ENCODE measurements around the gene ZBTB16. TPM values are rescaled to one million over a fixed set of nuclear protein-coding genes. Genes with fewer than 3 reads are reported as not detected.

ZBTB16 gene
- total and polyA plus RNA-seq, 2 of the 4 experiments (the other 2 are of a cell fraction): not detected

DNA sequence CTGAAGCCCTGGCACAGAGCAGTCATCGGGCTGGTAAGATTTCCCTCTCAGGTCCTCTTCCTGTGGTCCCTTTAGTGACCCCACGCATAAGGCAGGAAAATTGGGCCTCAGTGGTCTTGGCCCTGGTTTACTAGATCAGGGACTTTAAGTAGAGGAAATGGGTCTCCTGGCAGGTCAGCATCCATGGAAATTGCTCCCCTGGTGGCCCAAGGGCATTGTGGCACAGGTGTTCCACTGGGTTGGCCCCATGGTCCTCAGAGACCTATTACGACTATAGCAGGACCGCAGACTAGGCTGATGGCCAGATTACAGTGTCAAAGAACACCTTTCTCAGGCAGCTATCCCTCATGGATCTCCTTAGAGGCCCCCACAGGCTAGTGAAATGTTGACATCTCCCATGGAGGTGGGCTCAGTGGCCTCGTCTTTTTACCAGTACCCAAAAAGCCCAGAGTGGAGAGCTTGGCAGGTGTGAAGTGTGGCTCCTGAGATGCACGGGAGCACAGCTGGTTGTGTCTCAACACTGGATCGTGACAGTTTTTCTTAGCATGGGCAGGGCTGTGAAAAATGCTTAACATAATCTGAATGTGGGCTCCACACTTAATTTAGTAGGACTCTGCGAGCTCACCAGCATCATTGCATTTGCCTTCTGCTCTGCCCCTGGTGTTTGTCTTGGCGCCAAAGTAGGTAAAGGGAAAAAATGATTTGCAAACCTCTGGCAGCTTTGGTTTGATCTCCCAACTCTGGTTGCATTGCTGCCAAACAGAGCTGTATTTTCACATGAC is 74.2 kb downstream of the ZBTB16 start:
- TF ChIP-seq MXI1 (IDR thresholded peaks at IDR 0.05; ENCODE audit: borderline replicate concordance, low read depth, low read length) (no peak), FOS (IDR thresholded peaks at IDR 0.05; ENCODE audit: low read depth, low read length) (no peak)
- Histone ChIP-seq H2AK9ac (replicated peaks; ENCODE audit: low read depth, low read length, poor library complexity) (no peak overlapping the region), H2BK15ac (ENCODE audit: low read depth, low read length) (no peak overlapping the region), H2AFZ (replicated peaks; ENCODE audit: low read length, poor library complexity) (no peak overlapping the region), H2AK5ac (ENCODE audit: low read depth, low read length) (no peak overlapping the region), H3K9me1 (ENCODE audit: insufficient read depth, low read length) (no peaks in the 10 kb centered on the region), H3K14ac (replicated peaks; ENCODE audit: low read depth, low read length) (no peak overlapping the region), H3K4me2 (ENCODE audit: low read depth, low read length) (no peak overlapping the region), H2BK120ac (ENCODE audit: low read depth, low read length) (no peak overlapping the region), H3K56ac (ENCODE audit: extremely low read depth, insufficient read depth, low read length) (no peak overlapping the region), H3K36me3 (ENCODE audit: control insufficient read depth, insufficient read depth, low read length) (no peaks in the 10 kb centered on the region), H3K27ac (ENCODE audit: insufficient read depth, low read length) (no peak overlapping the region), H3K4me1 (ENCODE audit: control insufficient read depth, insufficient read depth, low read length) (no peaks in the 10 kb centered on the region), H4K8ac (ENCODE audit: low read depth in 2 of 2, low read length in 2 of 2) (no peak overlapping the region), H4K5ac (ENCODE audit: low read depth, low read length) (no peak overlapping the region), H4K20me1 (ENCODE audit: insufficient read depth, low read length) (no peaks in the 10 kb centered on the region), H3K18ac (ENCODE audit: low read depth, low read length) (no peak overlapping the region), H2BK5ac (ENCODE audit: low read depth, low read length, poor library complexity, severe bottlenecking) (no peak overlapping the region), H3K27me3 (ENCODE audit: control insufficient read depth, insufficient read depth, low read length) (peaks cover 13% of the 10 kb centered on the region), H3K9ac (ENCODE audit: low read depth, low read length) (no peak overlapping the region), H4K91ac (ENCODE audit: insufficient read depth, low read depth, low read length) (no peak overlapping the region), H3K79me1 (ENCODE audit: low read depth in 1 of 2, low read length in 2 of 2) (no peaks in the 10 kb centered on the region), H2BK20ac (ENCODE audit: low read depth, low read length) (no peak overlapping the region), H3K4me3 (ENCODE audit: insufficient read depth, low read depth, low read length) (no peak overlapping the region), H3K4ac (ENCODE audit: low read depth, low read length) (no peak overlapping the region), H3K9me3 (ENCODE audit: control insufficient read depth, insufficient read depth, low read length) (no peaks in the 10 kb centered on the region), H3K23ac (ENCODE audit: low read depth, low read length) (no peak overlapping the region)
- dilution Hi-C loops (cut with HindIII; ENCODE audit: low sequenced_read_pairs, unreplicated experiment) (no loop called here), intact Hi-C loops (cut with micrococcal nuclease) (no loop called here), in situ Hi-C loops (cut with MboI; ENCODE audit: low sequenced_read_pairs) (no loop called here)
- POLR2A ChIA-PET (ENCODE audit: unreplicated experiment): no interaction called here
- no peak for DNase-seq
- 80% methylated on average over 1 of the region's 9 CpGs; no CpG with 5 or more reads in 1 of the 2 experiments for WGBS, 2 experiments (ENCODE audit: extremely low coverage in 2 of 2, insufficient read length in 1 of 2)
- no peak for ATAC-seq (ENCODE audit: low read depth)
- BruUV-seq (replicated peaks): no TSS peak
- CTCF ChIA-PET: no interaction called here

All from IMR-90 (cell line).